GM18868 (cell line): ENCODE measurements around the gene NKAIN1.
"Not testable (repeated sequence)": the region's sequence is repeated elsewhere in the genome, so short reads cannot be mapped to it uniquely, and the experiment has no call there.

Source experiments
- ATAC-seq: cut with Tn5 transposase; IDR thresholded peaks from one replicate; pipeline ENCODE4 v1.9.1; 2021; ENCODE audit warnings: mild to moderate bottlenecking, moderate library complexity; ENCODE audit not compliant: unreplicated experiment

The NKAIN1 gene

GRCh38 chr1:31154632-31155215 is 85.0 kb downstream of the NKAIN1 start:
- ATAC-seq: peak; percentile 46

- no peak for ATAC-seq
Observed at GRCh38 chr1:31154000-31154631, 85.6 kb downstream of the NKAIN1 start.

GRCh38 chr1:31153423-31153822 is 86.3 kb downstream of the NKAIN1 start:
- ATAC-seq: no peak

DNA sequence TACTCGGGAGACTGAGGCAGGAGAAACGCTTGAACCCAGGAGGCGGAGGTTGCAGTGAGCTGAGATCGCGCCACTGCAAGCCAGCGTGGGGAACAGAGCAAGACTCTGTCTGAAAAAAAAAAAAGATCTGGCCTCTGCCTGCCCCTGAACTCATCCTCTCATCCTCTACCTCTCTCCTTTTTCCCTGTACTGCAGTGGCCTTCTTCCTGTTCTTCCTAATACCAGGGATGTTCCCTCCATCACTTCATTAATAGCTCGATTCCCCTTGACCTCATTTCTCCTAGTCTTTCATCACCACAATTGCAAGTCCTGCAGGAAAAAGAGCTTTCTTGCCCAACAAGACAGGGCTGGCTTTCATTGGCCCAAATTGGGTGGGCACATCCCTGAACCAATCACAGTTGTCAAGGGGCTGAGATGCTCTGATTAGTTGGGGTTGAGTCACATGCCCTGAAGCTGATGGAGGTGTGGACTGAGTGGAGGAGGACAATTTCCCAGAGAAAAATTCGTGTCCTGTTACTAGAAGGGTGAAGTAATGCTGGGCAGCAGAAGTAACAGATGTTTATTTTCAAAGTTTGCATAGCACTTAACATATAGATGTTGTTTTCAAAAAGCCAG is 87.4 kb downstream of the NKAIN1 start:
- ATAC-seq: no peak

DNA sequence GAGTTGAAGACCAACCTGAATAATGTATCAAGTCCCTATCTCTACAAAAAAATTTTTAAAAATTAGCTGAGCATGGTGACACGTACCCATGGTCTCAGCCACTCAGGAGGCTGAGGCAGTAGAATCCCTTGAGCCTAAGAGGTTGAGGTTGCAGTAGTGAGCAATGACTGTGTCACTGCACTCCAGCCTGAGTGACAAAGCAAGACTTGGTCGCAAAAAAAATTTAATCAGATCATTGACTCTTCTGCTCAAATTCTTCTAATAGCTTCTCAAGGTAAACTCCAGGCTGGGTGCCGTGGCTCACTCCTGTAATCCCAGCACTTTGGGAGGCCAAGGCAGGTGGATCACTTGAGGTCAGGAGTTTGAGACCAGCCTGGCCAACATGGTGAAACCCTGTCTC is 88.3 kb downstream of the NKAIN1 start:
- no peak for ATAC-seq

DNA sequence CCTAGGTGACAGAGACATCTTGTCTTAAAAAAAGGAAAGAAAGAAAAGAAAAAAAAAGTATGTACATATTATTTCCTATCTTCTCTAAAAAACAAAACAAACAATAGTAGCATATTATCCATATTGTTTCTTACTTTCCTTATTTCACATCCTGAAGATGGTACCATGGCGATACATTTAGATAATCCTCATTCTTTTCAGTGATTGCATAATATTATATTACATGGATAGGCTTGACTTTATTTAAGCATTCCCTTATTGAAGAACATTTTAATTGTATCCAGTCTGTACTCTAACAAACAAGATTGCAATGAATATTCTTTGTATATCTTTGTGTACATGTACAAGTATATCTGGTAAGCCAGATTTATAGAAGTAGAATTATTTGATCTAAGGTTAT is 91.3 kb downstream of the NKAIN1 start:
- no peak for ATAC-seq

- ATAC-seq: no peak
Observed at GRCh38 chr1:31145648-31146047, 94.0 kb downstream of the NKAIN1 start.

DNA sequence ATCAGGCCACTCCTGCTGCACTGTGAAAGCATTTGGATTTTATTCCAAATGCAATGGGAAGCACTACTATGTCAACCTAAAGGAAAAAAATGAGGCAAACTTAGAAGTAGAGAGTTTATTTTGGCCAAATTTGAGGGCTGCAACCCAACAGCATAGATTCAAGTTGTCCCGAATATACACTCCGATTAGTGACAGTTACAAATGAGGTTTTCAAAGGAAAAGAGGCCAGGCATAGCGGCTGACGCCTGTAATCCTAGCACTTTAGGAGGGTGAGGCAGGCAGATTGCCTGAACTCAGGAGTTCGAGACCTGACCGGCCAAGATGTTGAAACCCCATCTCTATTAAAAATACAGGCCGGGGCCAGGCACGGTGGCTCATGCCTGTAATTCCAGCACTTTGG is 95.2 kb downstream of the NKAIN1 start:
- no peak for ATAC-seq

GRCh38 chr1:31143455-31143854 is 96.2 kb downstream of the NKAIN1 start:
- ATAC-seq: no peak

- no peak for ATAC-seq
Observed at GRCh38 chr1:31142406-31142805, 97.3 kb downstream of the NKAIN1 start.

GRCh38 chr1:31140299-31140698 is 99.4 kb downstream of the NKAIN1 start:
- no peak for ATAC-seq

DNA sequence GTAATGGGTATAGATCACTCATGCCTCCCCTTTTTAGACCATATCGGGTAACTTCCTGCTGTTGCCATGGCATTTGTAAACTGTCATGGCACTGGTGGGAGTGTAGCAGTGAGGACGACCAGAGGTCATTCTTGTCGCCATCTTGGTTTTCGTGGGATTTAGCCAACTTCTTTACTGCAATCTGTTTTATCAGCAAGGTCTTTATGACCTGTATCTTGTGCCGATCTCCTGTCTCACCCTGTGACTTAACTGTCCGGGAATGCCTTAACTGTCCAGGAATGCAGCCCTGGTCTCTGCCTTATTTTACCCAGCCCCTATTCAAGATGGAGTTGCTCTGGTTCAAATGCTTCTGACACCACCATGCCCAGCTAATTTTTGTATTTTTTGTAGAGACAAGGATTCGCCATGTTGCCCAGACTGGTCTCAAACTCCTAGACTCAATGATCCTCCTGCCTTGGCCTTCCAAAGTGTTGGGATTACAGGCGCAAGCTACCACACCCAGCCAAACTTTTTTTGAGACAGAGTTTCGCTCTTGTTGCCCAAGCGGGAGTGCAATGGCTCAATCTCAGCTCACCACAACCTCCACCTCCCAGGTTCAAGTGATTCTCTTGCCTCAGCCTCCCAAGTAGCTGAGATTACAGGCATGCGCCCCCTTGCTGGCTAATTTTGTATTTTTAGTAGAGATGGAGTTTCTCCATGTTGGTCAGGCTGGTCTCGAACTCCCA is 100.7 kb downstream of the NKAIN1 start:
- ATAC-seq: not testable (repeated sequence)

- ATAC-seq: not testable (repeated sequence)
Observed at GRCh38 chr1:31137873-31138272, 101.8 kb downstream of the NKAIN1 start.

DNA sequence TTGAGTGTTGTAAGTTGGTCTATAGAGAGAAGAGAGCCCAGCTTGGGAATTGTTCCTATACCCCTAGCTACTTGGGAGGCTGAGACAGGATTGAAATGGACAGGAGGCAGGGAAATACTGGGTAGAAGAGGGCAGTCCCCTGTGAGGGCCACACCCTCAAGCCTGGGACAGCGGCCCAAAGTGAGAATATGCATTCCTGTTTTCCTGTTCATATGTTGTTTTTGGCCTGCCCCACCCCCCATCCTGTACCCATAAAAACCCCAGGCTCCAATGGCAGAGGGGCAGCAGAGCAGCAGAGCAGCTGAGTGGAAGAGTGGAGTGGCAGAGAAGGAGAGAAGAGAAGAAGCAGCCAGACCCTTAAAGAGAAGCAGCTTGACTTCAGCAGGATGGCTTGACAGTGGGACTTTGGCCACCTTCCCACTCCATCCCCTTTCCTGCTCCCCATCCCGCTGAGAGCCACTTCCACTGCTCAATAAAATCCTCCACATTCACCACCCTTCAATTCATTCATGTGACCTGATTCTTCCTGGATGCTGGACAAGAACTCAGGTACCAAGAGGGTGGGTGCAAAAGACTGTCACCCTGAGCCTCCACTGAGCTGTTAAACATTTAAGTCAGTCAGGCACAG is 103.6 kb downstream of the NKAIN1 start:
- ATAC-seq: no peak

DNA sequence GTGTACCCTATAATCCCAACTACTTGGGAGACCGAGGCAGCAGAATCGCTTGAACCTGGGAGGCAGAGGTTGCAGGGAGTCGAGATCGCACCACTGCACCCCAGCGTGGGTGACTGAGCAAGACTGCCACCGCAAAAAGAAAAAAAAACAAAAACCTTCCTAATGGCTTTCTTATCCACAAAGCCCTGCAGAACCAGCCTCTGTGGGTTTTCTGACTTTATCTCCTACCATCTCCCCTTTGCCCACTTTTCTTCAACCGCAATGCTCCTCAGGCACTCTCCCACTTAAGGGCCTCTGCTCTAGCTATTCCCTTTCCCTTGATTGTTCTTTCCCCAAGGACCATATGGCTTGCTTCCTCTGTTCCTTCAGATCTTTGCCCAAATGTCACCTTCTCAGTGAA is 106.3 kb downstream of the NKAIN1 start:
- ATAC-seq: no peak
